Measurements from ENCODE around the gene RDH13. TPM values are rescaled to one million over a fixed set of nuclear protein-coding genes. Genes with fewer than 3 reads are reported as not detected.

Gene RDH13
- total and polyA plus RNA-seq, 11 donors = 29.3 to 60.7 (median 39.4) TPM

- Histone ChIP-seq H3K4me1 (peaks cover 0 to 27% (median 18%) of the 10 kb centered on the region in 12 donors), H3K36me3 (peaks cover 6 to 75% (median 66%) of the 10 kb centered on the region in 9 donors), H3K27me3 (no peaks in the 10 kb centered on the region), H3K9me3 (no peaks in the 10 kb centered on the region), H3K4me3 (no peak overlapping the region), H3K27ac (peak overlapping the region in 1 of 12 donors; percentile 14)
- TF ChIP-seq POLR2A (IDR thresholded peaks at IDR 0.05) = no peak
- no peak for TF ChIP-seq CTCF (IDR thresholded peaks at IDR 0.05)
- DNase-seq (peak in 1 of 5 donors; percentile 61), ATAC-seq (no peak)
- intact Hi-C loops (cut with DNase I) = no loop called here
- whole genome bisulfite sequencing, 4 donors = 79 to 85% (median 83%) methylated on average over 14 to 23 of the region's 23 CpGs
Measured at GRCh38 chr19:55095260-55096060, 32.5 kb upstream of the RDH13 start.

GRCh38 chr19:55094456-55095259 lies 31.7 kb upstream of the RDH13 start:
- no peak overlapping the region for H3K4me3 ChIP-seq
- H3K27me3 ChIP-seq = no peaks in the 10 kb centered on the region
- no peaks in the 10 kb centered on the region for H3K9me3 ChIP-seq
- intact Hi-C loops (cut with DNase I) = no loop called here
- H3K36me3 ChIP-seq = peaks cover 6 to 75% (median 69%) of the 10 kb centered on the region in 9 donors
- WGBS, 4 donors = 76 to 88% (median 78%) methylated on average over 27 to 32 of the region's 32 CpGs
- DNase-seq = peak in 2 of 5 donors; percentile 36 to 54
- peak overlapping the region in 1 of 12 donors; percentile 14 for H3K27ac ChIP-seq
- peaks cover 0 to 22% (median 11%) of the 10 kb centered on the region in 12 donors for H3K4me1 ChIP-seq
- TF ChIP-seq CTCF (IDR thresholded peaks at IDR 0.05) = no peak
- TF ChIP-seq POLR2A (IDR thresholded peaks at IDR 0.05) = no peak
- no peak for ATAC-seq

GRCh38 chr19:55092423-55093318 lies 29.7 kb upstream of the RDH13 start:
- Histone ChIP-seq H3K36me3 (peaks cover 4 to 57% (median 54%) of the 10 kb centered on the region in 9 donors), H3K4me1 (peaks cover 0 to 27% (median 8%) of the 10 kb centered on the region in 12 donors), H3K4me3 (no peak overlapping the region), H3K9me3 (no peaks in the 10 kb centered on the region), H3K27ac (peak overlapping the region in 3 of 12 donors; percentile 9 to 38 (median 17)), H3K27me3 (peaks cover 0 to 1% (median 0%) of the 10 kb centered on the region in 9 donors)
- DNase-seq = peak in 2 of 5 donors; percentile 24 to 60
- no peak for TF ChIP-seq CTCF (IDR thresholded peaks at IDR 0.05)
- TF ChIP-seq POLR2A (IDR thresholded peaks at IDR 0.05) = no peak
- no peak for ATAC-seq
- intact Hi-C loops (cut with DNase I) = no loop called here
- 85 to 89% (median 88%) methylated on average over 21 to 49 of the region's 49 CpGs for WGBS, 4 donors

All from heart left ventricle (tissue), 16 donors.